B cell (primary cell): ENCODE measurements around the gene MAFB. TPM values are rescaled to one million over a fixed set of nuclear protein-coding genes. Genes with fewer than 3 reads are reported as not detected.

Source experiments
- ATAC-seq: fragments of 200-7000 bp; cut with Tn5 transposase; one replicate; pipeline ENCODE4 v1.10.0; 2021; ENCODE audit warnings: low read depth, mild to moderate bottlenecking, moderate number of reproducible peaks, moderate library complexity
- CTCF ChIA-PET: fragments of 350-600 bp; sonication (Branson Sonifier 250); formaldehyde crosslinking; loops from one replicate; lab custom pipeline; 2021; ENCODE audit warnings: antibody characterized with exemption, inconsistent platforms; lab: Charles Lee
- POLR2A ChIA-PET: fragments of 350-600 bp; sonication (Branson Sonifier 250); formaldehyde crosslinking; loops from one replicate; lab custom pipeline; 2021; ENCODE audit warnings: antibody characterized with exemption; lab: Charles Lee
- DNase-seq: peaks from one replicate; pipeline ENCODE4 v3.0.0; 2013
- H2AFZ ChIP-seq: 2 replicates; pipeline ENCODE4 v1.6.1; 2012; ENCODE audit warnings: mild to moderate bottlenecking, low read depth, low read length; ENCODE audit not compliant: insufficient read depth, poor library complexity, severe bottlenecking
- H3K27ac ChIP-seq, 2 donors: 1 replicate in 1 of 2; 2 replicates in 1 of 2; pipeline ENCODE4 v1.5.1; 2012 to 2013; ENCODE audit warnings: low read length in 2 of 2, mild to moderate bottlenecking in 2 of 2, moderate library complexity in 1 of 2
- H3K27me3 ChIP-seq, 4 experiments: fragments of 200-600 bp in 1 of 4; sonication (generic) in 1 of 4; replicated peaks in 1 of 4; 1 replicate in 2 of 4; 2 replicates in 2 of 4; pipeline versions ENCODE4 v1.6.1 to v1.7.0; 2013 to 2016; ENCODE audit warnings: low read length in 3 of 4, mild to moderate bottlenecking in 2 of 4, mixed read lengths in 1 of 4, moderate library complexity in 1 of 4; ENCODE audit not compliant: insufficient read depth in 4 of 4, control insufficient read depth in 3 of 4; ENCODE audit errors: control extremely low read depth in 1 of 4
- H3K36me3 ChIP-seq, 2 experiments: replicated peaks in 1 of 2; 1 replicate in 1 of 2; 2 replicates in 1 of 2; pipeline versions ENCODE4 v1.6.1 to v1.7.1; 2013; ENCODE audit warnings: low read length in 1 of 2; ENCODE audit not compliant: insufficient read depth in 2 of 2, control insufficient read depth in 1 of 2; ENCODE audit errors: control extremely low read depth in 1 of 2, extremely low read depth in 1 of 2
- H3K4me1 ChIP-seq, 2 donors: fragments of 200-600 bp in 1 of 2; sonication (generic) in 1 of 2; 1 replicate in 1 of 2; 2 replicates in 1 of 2; pipeline versions ENCODE4 v1.5.1 to v1.6.1; 2013 to 2017; ENCODE audit warnings: low read length in 2 of 2; ENCODE audit not compliant: control insufficient read depth in 2 of 2, insufficient read depth in 2 of 2
- H3K4me2 ChIP-seq: replicated peaks from 2 replicates; pipeline ENCODE3; 2012; ENCODE audit warnings: mild to moderate bottlenecking, low read depth, low read length; ENCODE audit not compliant: poor library complexity, severe bottlenecking
- H3K4me3 ChIP-seq, 5 experiments: fragments of 200-600 bp in 1 of 5; sonication (generic) in 1 of 5; 1 replicate in 3 of 5; 2 replicates in 2 of 5; pipeline versions ENCODE4 v1.5.1 to v1.7.0; 2011 to 2016; ENCODE audit warnings: low read length in 4 of 5, mild to moderate bottlenecking in 4 of 5, low read depth in 2 of 5, control low read depth in 1 of 5, moderate library complexity in 1 of 5; ENCODE audit not compliant: insufficient read depth in 1 of 5; ENCODE audit errors: control extremely low read depth in 1 of 5, extremely low read depth in 1 of 5
- H3K79me2 ChIP-seq: fragments of 200-600 bp; sonication (generic); one replicate; pipeline ENCODE4 v1.6.0; 2016; ENCODE audit warnings: low read length; ENCODE audit not compliant: control insufficient read depth, insufficient read depth
- H3K9ac ChIP-seq: fragments of 200-600 bp; sonication (generic); 2 replicates; pipeline ENCODE4 v1.6.1; 2017; ENCODE audit warnings: mild to moderate bottlenecking, low read length, moderate library complexity
- H3K9me3 ChIP-seq, 3 donors: one replicate each; pipeline versions ENCODE4 v1.6.1 to v1.7.1; 2013; ENCODE audit warnings: low read length in 2 of 3; ENCODE audit not compliant: control insufficient read depth in 2 of 3, insufficient read depth in 1 of 3; ENCODE audit errors: control extremely low read depth in 1 of 3
- H4K20me1 ChIP-seq: 2 replicates; pipeline ENCODE4 v1.6.0; 2012; ENCODE audit warnings: mild to moderate bottlenecking, low read length; ENCODE audit not compliant: insufficient read depth, control insufficient read depth, poor library complexity, severe bottlenecking
- H3K27ac Mint-ChIP-seq: one replicate; pipeline ENCODE4 v1.8.0; 2021; ENCODE audit warnings: mixed read lengths
- H3K27me3 Mint-ChIP-seq: one replicate; pipeline ENCODE4 v1.8.0; 2021; ENCODE audit warnings: mixed read lengths
- H3K4me1 Mint-ChIP-seq: one replicate; pipeline ENCODE4 v1.8.0; 2021; ENCODE audit warnings: mixed read lengths
- H3K4me3 Mint-ChIP-seq: one replicate; pipeline ENCODE4 v1.8.0; 2021; ENCODE audit warnings: mixed read lengths
- H3K9me3 Mint-ChIP-seq: one replicate; pipeline ENCODE4 v1.8.0; 2022; ENCODE audit warnings: mixed read lengths; ENCODE audit not compliant: insufficient read depth
- CTCF ChIP-seq: fragments of 200-600 bp; IDR thresholded peaks from one replicate; pipeline ENCODE4 v1.8.0; 2022; ENCODE audit warnings: antibody characterized with exemption, mild to moderate bottlenecking
- EZH2 ChIP-seq: IDR thresholded peaks from 2 replicates; pipeline ENCODE4 v1.6.1; 2012; ENCODE audit warnings: borderline replicate concordance, low read depth, mild to moderate bottlenecking, moderate library complexity, low read length; ENCODE audit not compliant: insufficient read depth, poor library complexity, severe bottlenecking
- WGBS: methylation state at CpG from one replicate; pipeline ENCODE4 v1.1.5; 2013; ENCODE audit warnings: missing lambda C conversion rate; ENCODE audit not compliant: insufficient coverage; 5-methylcytosine and 5-hydroxymethylcytosine counted together
- intact Hi-C: fragments of 100-400 bp; cut with micrococcal nuclease; formaldehyde crosslinking; loops from one replicate; pipeline ENCODE4 v1.10.0; 2022
- polyA plus RNA-seq: library from polyadenylated mRNA; depleted of rRNA; stranded (reverse); fragments of >200 nt; gene quantifications from 2 replicates; pipeline ENCODE4 v1.2.3, GENCODE V29; 2012
- total RNA-seq, 2 donors: library from RNA; stranded (reverse); fragments of 120-200 nt in 1 of 2; gene quantifications; 1 replicate in 1 of 2; 2 replicates in 1 of 2; pipeline versions ENCODE4 v1.2.3 to v1.2.4, GENCODE V29; 2013 to 2022

MAFB gene
- total and polyA plus RNA-seq, 2 donors (not counting 1 experiment from before 2014, with no cell fraction given): 1.6 to 1.8 TPM

- Histone ChIP-seq H3K27ac (no peak overlapping the region), H3K36me3 (no peaks in the 10 kb centered on the region), H3K79me2 (no peaks in the 10 kb centered on the region), H4K20me1 (no peaks in the 10 kb centered on the region), H2AFZ (no peak overlapping the region), H3K4me2 (no peak overlapping the region), H3K4me1 (no peaks in the 10 kb centered on the region), H3K4me3 (no peak overlapping the region), H3K9ac (no peak overlapping the region), H3K9me3 (no peaks in the 10 kb centered on the region), H3K27me3 (peaks cover 0 to 4% (median 2%) of the 10 kb centered on the region in 4 experiments)
- H3K4me3 Mint-ChIP-seq: no peak overlapping the region
- POLR2A ChIA-PET: no interaction called here
- no peaks in the 10 kb centered on the region for H3K4me1 Mint-ChIP-seq
- peaks cover 18% of the 10 kb centered on the region for H3K27me3 Mint-ChIP-seq
- WGBS: 100% methylated on average over 1 of the region's 3 CpGs
- DNase-seq: no peak
- CTCF ChIA-PET: no interaction called here
- no peaks in the 10 kb centered on the region for H3K9me3 Mint-ChIP-seq
- ATAC-seq: no peak
- intact Hi-C loops: no loop called here
- no peak overlapping the region for H3K27ac Mint-ChIP-seq
- TF ChIP-seq CTCF (no peak), EZH2 (no peak)
These were observed 18.0 kb upstream of the MAFB start for GRCh38 chr20:40706977-40707582.

DNA sequence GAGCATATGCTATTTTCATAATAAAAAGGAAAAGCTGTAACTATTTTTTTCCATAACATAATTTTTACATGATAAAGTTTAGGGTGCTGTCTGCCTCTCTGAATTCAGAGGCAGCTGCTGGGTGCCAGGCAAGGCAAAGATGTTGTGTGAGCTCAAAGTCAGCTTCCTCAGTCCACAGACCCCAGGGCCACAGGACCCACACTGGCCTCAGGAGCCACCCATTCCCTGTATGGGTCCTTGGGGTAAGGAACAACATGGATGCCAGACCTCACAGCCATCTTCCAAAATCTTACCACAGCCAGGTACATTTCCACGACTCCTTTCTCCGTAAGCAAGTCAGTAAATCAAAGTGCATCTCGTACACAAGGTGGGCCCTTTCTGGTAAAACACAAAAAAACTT lies 16.4 kb upstream of the MAFB start:
- H3K4me1 ChIP-seq: no peaks in the 10 kb centered on the region
- peaks cover 0 to 4% (median 2%) of the 10 kb centered on the region in 4 experiments for H3K27me3 ChIP-seq
- H3K9me3 ChIP-seq: peaks cover 0 to 2% (median 0%) of the 10 kb centered on the region in 3 donors
- ChIA-PET POLR2A (no interaction called here), CTCF (interaction anchor here (1.0 kb wide), 1 partner anchor 61 kb away, joined by 3 read pairs; no protein-coding TSS in a partner anchor)
- Mint-ChIP-seq H3K9me3 (no peaks in the 10 kb centered on the region), H3K4me3 (no peak overlapping the region), H3K4me1 (no peaks in the 10 kb centered on the region), H3K27ac (no peak overlapping the region), H3K27me3 (peaks cover 16% of the 10 kb centered on the region)
- H3K9ac ChIP-seq: no peak overlapping the region
- 87% methylated on average over 3 of the region's 3 CpGs for WGBS
- H4K20me1 ChIP-seq: no peaks in the 10 kb centered on the region
- DNase-seq (no peak), ATAC-seq (no peak)
- TF ChIP-seq EZH2 (no peak), CTCF (no peak)
- H3K4me3 ChIP-seq: no peak overlapping the region
- no peaks in the 10 kb centered on the region for H3K79me2 ChIP-seq
- H3K4me2 ChIP-seq: no peak overlapping the region
- no peak overlapping the region for H2AFZ ChIP-seq
- no peaks in the 10 kb centered on the region for H3K36me3 ChIP-seq
- no peak overlapping the region for H3K27ac ChIP-seq
- intact Hi-C loops: no loop called here
